ENCODE results near the gene ADGRG1. TPM values are rescaled to one million over a fixed set of nuclear protein-coding genes. Genes with fewer than 3 reads are reported as not detected.

ADGRG1 gene
- total and polyA plus RNA-seq, 8 donors, result 36.4 to 102 (median 79.1) TPM

DNA sequence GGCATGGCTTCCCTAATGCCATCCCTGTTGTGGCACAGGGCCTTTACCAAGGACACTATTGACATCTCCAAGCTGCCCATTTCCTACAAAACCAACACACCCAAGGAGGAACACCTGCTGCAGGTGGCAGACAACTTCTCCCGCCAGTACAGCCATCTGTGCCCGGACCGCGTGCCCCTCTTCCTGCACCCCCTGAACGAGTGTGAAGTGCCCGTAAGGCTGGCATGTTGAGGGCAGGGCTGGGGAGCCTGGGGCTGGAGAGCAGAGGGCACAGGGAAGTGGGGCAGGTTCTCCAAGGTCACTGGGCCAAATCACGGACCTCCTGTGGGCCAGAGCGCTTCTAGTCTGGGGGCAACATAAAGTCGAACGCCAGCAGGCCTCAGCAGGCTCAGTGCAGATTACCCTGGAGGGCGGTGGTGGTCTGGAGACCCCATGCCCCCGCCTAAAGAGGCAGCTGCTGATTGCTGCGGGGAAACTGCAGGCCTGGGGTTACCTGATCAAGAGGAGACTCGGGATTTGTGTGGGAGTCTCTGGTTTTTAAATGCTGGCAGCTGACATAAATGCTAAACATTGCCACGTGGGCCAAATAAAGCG is 70.5 kb downstream of the ADGRG1 start:
- Histone ChIP-seq H3K36me3 (no peaks in the 10 kb centered on the region), H3K4me3 (no peak overlapping the region), H3K27me3 (no peaks in the 10 kb centered on the region), H3K9me3 (no peaks in the 10 kb centered on the region), H3K4me1 (peaks cover 22 to 25% (median 22%) of the 10 kb centered on the region in 3 donors), H3K27ac (no peak overlapping the region)
- ATAC-seq, result no peak
- 77 to 78% methylated on average over 16 of the region's 16 CpGs for WGBS, 2 donors
- FAIRE-seq, result no peak
- TF ChIP-seq, protein P1, sequence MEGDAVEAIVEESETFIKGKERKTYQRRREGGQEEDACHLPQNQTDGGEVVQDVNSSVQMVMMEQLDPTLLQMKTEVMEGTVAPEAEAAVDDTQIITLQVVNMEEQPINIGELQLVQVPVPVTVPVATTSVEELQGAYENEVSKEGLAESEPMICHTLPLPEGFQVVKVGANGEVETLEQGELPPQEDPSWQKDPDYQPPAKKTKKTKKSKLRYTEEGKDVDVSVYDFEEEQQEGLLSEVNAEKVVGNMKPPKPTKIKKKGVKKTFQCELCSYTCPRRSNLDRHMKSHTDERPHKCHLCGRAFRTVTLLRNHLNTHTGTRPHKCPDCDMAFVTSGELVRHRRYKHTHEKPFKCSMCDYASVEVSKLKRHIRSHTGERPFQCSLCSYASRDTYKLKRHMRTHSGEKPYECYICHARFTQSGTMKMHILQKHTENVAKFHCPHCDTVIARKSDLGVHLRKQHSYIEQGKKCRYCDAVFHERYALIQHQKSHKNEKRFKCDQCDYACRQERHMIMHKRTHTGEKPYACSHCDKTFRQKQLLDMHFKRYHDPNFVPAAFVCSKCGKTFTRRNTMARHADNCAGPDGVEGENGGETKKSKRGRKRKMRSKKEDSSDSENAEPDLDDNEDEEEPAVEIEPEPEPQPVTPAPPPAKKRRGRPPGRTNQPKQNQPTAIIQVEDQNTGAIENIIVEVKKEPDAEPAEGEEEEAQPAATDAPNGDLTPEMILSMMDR (IDR thresholded peaks at IDR 0.05), result no peak
- peak in 1 of 6 donors; percentile 55 for DNase-seq
- intact Hi-C loops (cut with DNase I), result no loop called here

GRCh38 chr16:57699481-57699880 is 71.1 kb downstream of the ADGRG1 start:
- ATAC-seq, result no peak
- intact Hi-C loops (cut with DNase I), result no loop called here
- peak in 1 of 6 donors; percentile 31 for DNase-seq
- TF ChIP-seq, protein P1 (IDR thresholded peaks at IDR 0.05), result no peak
- 78 to 81% methylated on average over 3 of the region's 3 CpGs for WGBS, 2 donors
- Histone ChIP-seq H3K27ac (no peak overlapping the region), H3K4me3 (no peak overlapping the region), H3K36me3 (no peaks in the 10 kb centered on the region), H3K27me3 (no peaks in the 10 kb centered on the region), H3K9me3 (no peaks in the 10 kb centered on the region), H3K4me1 (peaks cover 25 to 28% (median 26%) of the 10 kb centered on the region in 3 donors)
- FAIRE-seq, result no peak

- peaks cover 29 to 32% (median 30%) of the 10 kb centered on the region in 3 donors for H3K4me1 ChIP-seq
- WGBS, 2 donors, result 89% methylated on average over 7 of the region's 7 CpGs
- intact Hi-C loops (cut with DNase I), result no loop called here
- DNase-seq, result peak in 2 of 6 donors; percentile 40 to 44
- no peaks in the 10 kb centered on the region for H3K36me3 ChIP-seq
- H3K27ac ChIP-seq, result no peak overlapping the region
- no peak for FAIRE-seq
- no peak overlapping the region for H3K4me3 ChIP-seq
- H3K9me3 ChIP-seq, result no peaks in the 10 kb centered on the region
- TF ChIP-seq, protein P1 (IDR thresholded peaks at IDR 0.05), result no peak
- no peak for ATAC-seq
- no peaks in the 10 kb centered on the region for H3K27me3 ChIP-seq
Observed at GRCh38 chr16:57699899-57700298, 71.5 kb downstream of the ADGRG1 start.

DNA sequence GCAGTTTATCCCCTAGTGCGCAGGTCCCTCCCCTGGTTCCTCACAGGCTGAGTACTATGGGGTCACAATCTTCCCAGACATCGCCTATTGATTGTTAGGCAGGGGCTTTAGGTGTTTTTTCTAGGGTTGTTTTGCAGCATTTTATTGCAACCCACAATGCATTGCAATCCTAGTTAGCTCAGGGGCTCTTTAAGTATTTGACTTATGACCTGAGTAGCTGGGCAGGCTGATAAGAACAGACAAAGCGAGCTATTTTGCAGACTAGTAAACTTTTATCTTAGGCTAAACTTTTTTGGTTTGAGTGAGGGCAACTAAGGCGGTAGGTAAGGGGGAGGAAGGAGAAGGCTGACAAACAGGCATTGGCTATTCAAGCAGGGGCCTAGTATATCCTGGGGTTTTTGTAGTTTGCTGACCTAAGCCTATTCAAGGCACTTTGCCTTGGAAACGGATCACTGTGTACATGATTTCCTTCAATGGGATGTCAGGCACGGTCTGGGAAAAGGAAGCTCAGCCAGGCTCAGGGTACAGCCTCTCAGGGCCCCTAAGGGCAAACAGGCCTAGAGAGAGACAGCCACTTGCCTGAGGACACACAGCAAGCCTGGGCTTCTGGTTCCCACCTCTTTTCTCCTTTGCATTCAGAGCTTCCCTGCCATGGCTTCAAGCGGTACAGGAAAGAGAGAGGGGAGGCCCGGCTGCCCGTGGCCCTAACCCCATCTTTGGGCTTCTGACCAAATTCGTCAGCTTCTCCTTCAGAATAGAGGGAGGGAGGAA is 72.5 kb downstream of the ADGRG1 start:
- Histone ChIP-seq H3K27ac (peak overlapping the region; percentile 28 to 59 (median 42)), H3K9me3 (no peaks in the 10 kb centered on the region), H3K27me3 (no peaks in the 10 kb centered on the region), H3K36me3 (no peaks in the 10 kb centered on the region), H3K4me3 (no peak overlapping the region), H3K4me1 (peaks cover 27 to 31% (median 30%) of the 10 kb centered on the region in 3 donors)
- FAIRE-seq (no peak), DNase-seq (peak in 1 of 6 donors; percentile 30), ATAC-seq (peak; percentile 21 to 53 (median 42))
- WGBS, 2 donors, result 33 to 35% methylated on average over 10 of the region's 10 CpGs
- intact Hi-C loops (cut with DNase I), result no loop called here
- TF ChIP-seq, protein P1 (IDR thresholded peaks at IDR 0.05), result no peak
